GM12865 (cell line): Measurements from ENCODE around the gene PREX1.

Experiments
- DNase-seq: peaks from one replicate; pipeline ENCODE4 v3.0.0; 2010; ENCODE audit warnings: low read depth
- H3K4me3 ChIP-seq: 2 replicates; pipeline ENCODE4 v1.5.1; 2011; ENCODE audit warnings: mild to moderate bottlenecking, low read depth, low read length, control low read depth
- CTCF ChIP-seq: IDR thresholded peaks from 2 replicates; pipeline ENCODE4 v1.5.1; 2011; ENCODE audit warnings: low read length, control low read depth, low read depth, inconsistent platforms; ENCODE audit not compliant: insufficient read depth; ENCODE audit errors: missing control alignments

PREX1 gene

GRCh38 chr20:48864738-48865318, 37.0 kb upstream of the PREX1 start:
- H3K4me3 ChIP-seq, result no peak overlapping the region
- DNase-seq, result peak; percentile 27
- no peak for TF ChIP-seq CTCF

GRCh38 chr20:48864254-48864653, 36.5 kb upstream of the PREX1 start:
- H3K4me3 ChIP-seq, result no peak overlapping the region
- TF ChIP-seq CTCF, result no peak
- DNase-seq, result no peak

GRCh38 chr20:48862279-48862678, 34.5 kb upstream of the PREX1 start:
- no peak for TF ChIP-seq CTCF
- no peak for DNase-seq
- no peak overlapping the region for H3K4me3 ChIP-seq

GRCh38 chr20:48861444-48861843, 33.6 kb upstream of the PREX1 start:
- H3K4me3 ChIP-seq, result no peak overlapping the region
- no peak for TF ChIP-seq CTCF
- DNase-seq, result peak; percentile 55

GRCh38 chr20:48858075-48858790, 30.4 kb upstream of the PREX1 start:
- no peak overlapping the region for H3K4me3 ChIP-seq
- DNase-seq, result no peak
- no peak for TF ChIP-seq CTCF

- DNase-seq, result no peak
- no peak overlapping the region for H3K4me3 ChIP-seq
- no peak for TF ChIP-seq CTCF
Measured at GRCh38 chr20:48856130-48856529, 28.3 kb upstream of the PREX1 start.

GRCh38 chr20:48855046-48855445, 27.2 kb upstream of the PREX1 start:
- TF ChIP-seq CTCF, result no peak
- peak; percentile 35 for DNase-seq
- no peak overlapping the region for H3K4me3 ChIP-seq
